ENCODE data around the gene CCDC87. TPM values are rescaled to one million over a fixed set of nuclear protein-coding genes. Genes with fewer than 3 reads are reported as not detected.

The CCDC87 gene
- total and polyA plus RNA-seq, 4 donors: 0.14 to 0.17 (median 0.14) TPM; not detected in 1

GRCh38 chr11:66612458-66612857, 19.6 kb upstream of the CCDC87 start (continued):
- no peak for TF ChIP-seq CTCF (IDR thresholded peaks at IDR 0.05; ENCODE audit: low read depth, low read length, missing input control)
- no peak for TF ChIP-seq ZBTB33 (IDR thresholded peaks at IDR 0.05)

GRCh38 chr11:66609721-66610617, 17.1 kb upstream of the CCDC87 start:
- TF ChIP-seq RXRA (IDR thresholded peaks at IDR 0.05) (peak in 1 of 2 donors; percentile 38), RAD21 (IDR thresholded peaks at IDR 0.05) (no peak), HNF4A (conservative IDR thresholded peaks at IDR 0.05) (peak in 1 of 2 donors; percentile 41)
- H3K4me3 ChIP-seq (ENCODE audit: low read depth in 1 of 3, low read length in 3 of 3): no peak overlapping the region
- peaks cover 3 to 12% (median 6%) of the 10 kb centered on the region in 4 donors for H3K36me3 ChIP-seq (ENCODE audit: control insufficient read depth in 4 of 4, insufficient read depth in 3 of 4, low read depth in 1 of 4, low read length in 3 of 4)
- 53% methylated on average over 4 of the region's 4 CpGs for WGBS
- H3K9ac ChIP-seq (ENCODE audit: low read depth in 1 of 2, low read length in 2 of 2): no peak overlapping the region
- DNase-seq (ENCODE audit: low spot score): no peak
- no peaks in the 10 kb centered on the region for H3K9me3 ChIP-seq (ENCODE audit: control insufficient read depth in 4 of 4, low read length in 3 of 4)
- H3K27me3 ChIP-seq (ENCODE audit: control insufficient read depth in 4 of 4, insufficient read depth in 4 of 4, low read length in 3 of 4): no peaks in the 10 kb centered on the region
- H3K27ac ChIP-seq (ENCODE audit: low read depth in 1 of 2, low read length in 2 of 2): peak overlapping the region in 1 of 2 donors; percentile 2
- peaks cover 9 to 37% (median 29%) of the 10 kb centered on the region in 4 donors for H3K4me1 ChIP-seq (ENCODE audit: control insufficient read depth in 4 of 4, insufficient read depth in 4 of 4, low read length in 3 of 4)

- Histone ChIP-seq H3K4me1 (ENCODE audit: control insufficient read depth in 4 of 4, insufficient read depth in 4 of 4, low read length in 3 of 4) (peaks cover 13 to 48% (median 34%) of the 10 kb centered on the region in 4 donors), H3K9me3 (ENCODE audit: control insufficient read depth in 4 of 4, low read length in 3 of 4) (no peaks in the 10 kb centered on the region), H3K27me3 (ENCODE audit: control insufficient read depth in 4 of 4, insufficient read depth in 4 of 4, low read length in 3 of 4) (no peaks in the 10 kb centered on the region), H3K36me3 (ENCODE audit: control insufficient read depth in 4 of 4, insufficient read depth in 3 of 4, low read depth in 1 of 4, low read length in 3 of 4) (peaks cover 3 to 14% (median 8%) of the 10 kb centered on the region in 4 donors), H3K4me3 (ENCODE audit: low read depth in 1 of 3, low read length in 3 of 3) (no peak overlapping the region), H3K9ac (ENCODE audit: low read depth in 1 of 2, low read length in 2 of 2) (no peak overlapping the region), H3K27ac (ENCODE audit: low read depth in 1 of 2, low read length in 2 of 2) (peak overlapping the region; percentile 75 to 89)
- DNase-seq (ENCODE audit: low spot score): no peak
- WGBS: 23% methylated on average over 8 of the region's 8 CpGs
- TF ChIP-seq HNF4G (IDR thresholded peaks at IDR 0.05) (peak; percentile 95), ZBTB33 (IDR thresholded peaks at IDR 0.05) (peak; percentile 91), TAF1 (conservative IDR thresholded peaks at IDR 0.05) (peak; percentile 39), JUND (IDR thresholded peaks at IDR 0.05) (peak; percentile 86 to 94), RXRA (IDR thresholded peaks at IDR 0.05) (peak; percentile 93 to 96), HNF4A (conservative IDR thresholded peaks at IDR 0.05) (peak; percentile 98), MAX (IDR thresholded peaks at IDR 0.05) (peak; percentile 84), CTCF (IDR thresholded peaks at IDR 0.05; ENCODE audit: low read depth, low read length, missing input control) (no peak), GABPA (IDR thresholded peaks at IDR 0.05 in 1 of 2, conservative IDR thresholded peaks at IDR 0.05 in 1 of 2) (peak in 1 of 2 donors; percentile 51), REST (IDR thresholded peaks at IDR 0.05) (peak; percentile 65), YY1 (IDR thresholded peaks at IDR 0.05) (peak; percentile 81), FOXA2 (IDR thresholded peaks at IDR 0.05) (no peak)
These were observed 14.4 kb upstream of the CCDC87 start for GRCh38 chr11:66607126-66607834.

Measured in liver (tissue), 9 donors.